ENCODE data around the gene CEACAM3. TPM values are rescaled to one million over a fixed set of nuclear protein-coding genes. Genes with fewer than 3 reads are reported as not detected.
"Not testable (repeated sequence)": the region's sequence is repeated elsewhere in the genome, so short reads cannot be mapped to it uniquely, and the experiment has no call there.

CEACAM3 gene
- total RNA-seq, 1 experiment from 2014 or later: not detected

- H3K9ac ChIP-seq (ENCODE audit: extremely low read depth, insufficient read length, low read length): no peak overlapping the region
- H2BK120ac ChIP-seq (ENCODE audit: low read depth, low read length, poor library complexity, severe bottlenecking): no peak overlapping the region
- H3K23ac ChIP-seq (ENCODE audit: insufficient read length, low read depth, low read length): no peak overlapping the region
- H3K79me1 ChIP-seq (ENCODE audit: insufficient read depth, low read depth, low read length, poor library complexity, severe bottlenecking): no peaks in the 10 kb centered on the region
- H2BK12ac ChIP-seq (ENCODE audit: insufficient read length, low read depth, low read length): no peak overlapping the region
- no peak overlapping the region for H3K14ac ChIP-seq (ENCODE audit: insufficient read depth, low read length)
- no peak overlapping the region for H2AK5ac ChIP-seq (ENCODE audit: insufficient read length, low read length)
- no peak overlapping the region for H3K56ac ChIP-seq (ENCODE audit: insufficient read length, low read depth, low read length)
- no peak for DNase-seq
- Mint-ChIP-seq H3K27me3 (ENCODE audit: low read depth) (peaks cover 30% of the 10 kb centered on the region), H3K4me3 (no peak overlapping the region), H3K27ac (no peak overlapping the region; a peak in 1 of 7 replicates), H3K4me1 (no peaks in the 10 kb centered on the region), H3K9me3 (peaks cover 2 to 59% of the 10 kb centered on the region in 2 experiments; a peak in 4 of 5 replicates), H3K36me3 (ENCODE audit: insufficient read depth in 1 of 3, low read depth in 3 of 3) (0 out of 7 replicates have a peak, but pooled peaks cover 0 to 4% (median 0%) of the 10 kb centered on the region in 3 experiments)
- no peaks in the 10 kb centered on the region for H3K9me3 ChIP-seq (ENCODE audit: control insufficient read depth, low read depth, low read length)
- WGBS (ENCODE audit: extremely low coverage, insufficient read length, low lambda C conversion rate): no CpG with 5 or more reads among the region's 7 CpGs
- TF ChIP-seq CTCF (conservative IDR thresholded peaks at IDR 0.05): no peak
- no peak overlapping the region for H3K4me2 ChIP-seq (ENCODE audit: insufficient read depth, insufficient read length, low read length)
- H3T11ph ChIP-seq (ENCODE audit: low read length): no peak overlapping the region
- H4K91ac ChIP-seq (ENCODE audit: insufficient read length, low read depth, low read length): no peak overlapping the region
- H4K20me1 ChIP-seq (ENCODE audit: control insufficient read depth, insufficient read depth, insufficient read length): no peaks in the 10 kb centered on the region
- H2AFZ ChIP-seq (ENCODE audit: low read length): no peak overlapping the region
- H3K79me2 ChIP-seq (ENCODE audit: insufficient read depth, low read length): no peaks in the 10 kb centered on the region
- H2BK5ac ChIP-seq (ENCODE audit: insufficient read length, low read length): no peak overlapping the region
- no peaks in the 10 kb centered on the region; the same call in 1 of the 2 replicates for H3K27me3 ChIP-seq (ENCODE audit: insufficient read depth, low read length)
- H3K18ac ChIP-seq (ENCODE audit: insufficient read length, low read depth, low read length): no peak overlapping the region
- H4K5ac ChIP-seq (ENCODE audit: insufficient read length, low read depth, low read length): no peak overlapping the region
- no peaks in the 10 kb centered on the region for H3K4me1 ChIP-seq (ENCODE audit: insufficient read depth, low read length)
- no peaks in the 10 kb centered on the region for H3K23me2 ChIP-seq (ENCODE audit: insufficient read length, low read depth, low read length, poor library complexity, severe bottlenecking)
- no peak overlapping the region for H2BK15ac ChIP-seq (ENCODE audit: low read depth, low read length)
- no peak overlapping the region for H4K8ac ChIP-seq (replicated peaks; ENCODE audit: insufficient read length, low read depth, low read length)
- H3K4ac ChIP-seq (ENCODE audit: low read depth, low read length): no peak overlapping the region
- H3K27ac ChIP-seq (ENCODE audit: insufficient read length, low read depth, low read length): no peak overlapping the region
- H2BK20ac ChIP-seq (ENCODE audit: low read depth, low read length, poor library complexity, severe bottlenecking): no peak overlapping the region
These were observed 9.3 kb upstream of the CEACAM3 start for GRCh38 chr19:41787055-41787454.

- H3K56ac ChIP-seq (ENCODE audit: insufficient read length, low read depth, low read length); H3K4me2 ChIP-seq (ENCODE audit: insufficient read depth, insufficient read length, low read length); H2AFZ ChIP-seq (ENCODE audit: low read length); H3K27ac Mint-ChIP-seq; H3K9me3 ChIP-seq (ENCODE audit: control insufficient read depth, low read depth, low read length); H4K20me1 ChIP-seq (ENCODE audit: control insufficient read depth, insufficient read depth, insufficient read length); H3K4me1 Mint-ChIP-seq; H2BK5ac ChIP-seq (ENCODE audit: insufficient read length, low read length); H3K14ac ChIP-seq (ENCODE audit: insufficient read depth, low read length); H3K18ac ChIP-seq (ENCODE audit: insufficient read length, low read depth, low read length); H3K79me1 ChIP-seq (ENCODE audit: insufficient read depth, low read depth, low read length, poor library complexity, severe bottlenecking); H3K9ac ChIP-seq (ENCODE audit: extremely low read depth, insufficient read length, low read length); H3K36me3 Mint-ChIP-seq (ENCODE audit: insufficient read depth in 1 of 3, low read depth in 3 of 3); H2AK5ac ChIP-seq (ENCODE audit: insufficient read length, low read length); H3T11ph ChIP-seq (ENCODE audit: low read length); H3K27me3 ChIP-seq (ENCODE audit: insufficient read depth, low read length); H3K4me3 Mint-ChIP-seq; H4K91ac ChIP-seq (ENCODE audit: insufficient read length, low read depth, low read length); H2BK20ac ChIP-seq (ENCODE audit: low read depth, low read length, poor library complexity, severe bottlenecking); H2BK12ac ChIP-seq (ENCODE audit: insufficient read length, low read depth, low read length); H2BK120ac ChIP-seq (ENCODE audit: low read depth, low read length, poor library complexity, severe bottlenecking); H3K23me2 ChIP-seq (ENCODE audit: insufficient read length, low read depth, low read length, poor library complexity, severe bottlenecking); H4K5ac ChIP-seq (ENCODE audit: insufficient read length, low read depth, low read length); DNase-seq; H3K4me1 ChIP-seq (ENCODE audit: insufficient read depth, low read length); H4K8ac ChIP-seq (replicated peaks; ENCODE audit: insufficient read length, low read depth, low read length); H3K4ac ChIP-seq (ENCODE audit: low read depth, low read length); H3K79me2 ChIP-seq (ENCODE audit: insufficient read depth, low read length); H2BK15ac ChIP-seq (ENCODE audit: low read depth, low read length); H3K23ac ChIP-seq (ENCODE audit: insufficient read length, low read depth, low read length); H3K27ac ChIP-seq (ENCODE audit: insufficient read length, low read depth, low read length): not testable (repeated sequence)
- peaks cover 0 to 59% of the 10 kb centered on the region in 2 experiments; a peak in 3 of 5 replicates for H3K9me3 Mint-ChIP-seq
- H3K27me3 Mint-ChIP-seq (ENCODE audit: low read depth): peaks cover 39% of the 10 kb centered on the region
- no CpG with 5 or more reads among the region's 1 CpG for WGBS (ENCODE audit: extremely low coverage, insufficient read length, low lambda C conversion rate)
These were observed 7.9 kb upstream of the CEACAM3 start for GRCh38 chr19:41788518-41788917.
